NCI-H524 treated with DMSO at 0.1 percent for 48 hours (cell line): ENCODE measurements around the gene MACROH2A1.

Source experiments
- DNase-seq: peaks from one replicate; lab custom pipeline; 2025; lab: John Stamatoyannopoulos, UW

The MACROH2A1 gene

GRCh38 chr5:135397084-135397483, 1.9 kb downstream of the MACROH2A1 start:
- DNase-seq: no peak

DNA sequence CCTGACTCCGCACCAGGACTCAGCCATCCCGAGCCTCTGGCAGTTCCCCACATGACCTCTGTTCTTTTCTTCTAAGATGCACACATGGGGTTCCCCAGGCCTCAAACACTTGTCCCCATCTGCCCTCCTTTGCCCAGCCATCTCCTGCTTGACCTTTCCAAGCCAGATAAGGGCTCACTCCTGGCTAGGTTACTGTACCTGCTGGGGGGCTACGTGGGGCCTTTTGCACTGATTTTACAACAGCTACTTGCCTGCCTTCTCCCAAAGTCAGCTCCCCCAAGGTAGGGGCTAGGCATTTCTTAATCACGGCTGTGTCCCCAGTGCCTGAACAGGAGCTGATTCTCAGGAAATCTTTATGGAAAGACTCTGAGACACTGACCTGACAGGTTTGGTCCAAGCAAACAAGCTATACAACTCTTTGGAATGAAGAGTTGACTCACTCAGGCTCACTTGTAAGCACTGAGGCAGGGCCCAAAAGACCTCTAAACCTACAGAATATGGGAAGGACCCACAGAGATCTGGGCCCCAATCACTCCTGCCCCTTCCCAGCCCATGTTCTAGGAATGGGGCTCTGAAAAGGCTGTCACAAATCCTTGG, 2.5 kb downstream of the MACROH2A1 start:
- no peak for DNase-seq

DNA sequence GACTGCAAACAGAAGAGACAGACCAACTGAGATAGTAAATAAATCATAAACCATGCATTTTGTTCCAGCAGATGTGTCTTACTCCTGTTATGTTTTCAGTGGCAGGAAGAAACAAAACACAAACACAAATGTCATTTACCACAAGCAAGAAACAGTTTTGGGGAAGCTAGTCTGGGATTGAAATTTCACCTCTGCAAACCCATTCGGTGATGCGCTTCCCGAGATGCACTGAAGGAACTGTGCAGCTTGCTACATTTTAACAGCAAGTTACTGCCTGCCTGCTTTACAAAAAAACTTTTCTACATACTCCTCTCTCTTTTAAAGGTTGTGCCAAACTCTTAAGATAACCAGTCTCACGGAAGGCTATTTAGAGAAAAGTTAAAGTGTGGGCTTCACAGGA, 3.2 kb downstream of the MACROH2A1 start:
- DNase-seq: no peak

- no peak for DNase-seq
Measured at GRCh38 chr5:135395451-135395850, 3.6 kb downstream of the MACROH2A1 start.

DNA sequence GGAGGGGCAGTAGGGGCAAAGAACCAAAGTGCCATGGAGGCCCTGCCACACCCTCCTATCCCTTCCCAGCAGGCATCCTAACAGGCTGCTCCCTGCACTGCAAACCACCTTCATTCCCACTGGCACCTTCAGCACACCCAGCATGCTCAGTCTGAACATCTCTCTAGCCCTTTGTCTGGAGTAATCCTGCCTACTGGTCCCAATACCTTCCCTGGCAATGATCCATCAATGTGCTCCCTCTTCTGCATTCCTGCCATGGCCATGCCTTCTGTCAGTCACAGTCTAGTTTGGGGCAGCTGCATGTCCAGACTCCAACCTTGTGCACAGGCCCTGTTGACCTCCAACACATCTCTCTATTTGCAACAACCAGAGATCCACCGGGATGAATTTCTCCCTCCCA, 4.9 kb downstream of the MACROH2A1 start:
- no peak for DNase-seq

DNA sequence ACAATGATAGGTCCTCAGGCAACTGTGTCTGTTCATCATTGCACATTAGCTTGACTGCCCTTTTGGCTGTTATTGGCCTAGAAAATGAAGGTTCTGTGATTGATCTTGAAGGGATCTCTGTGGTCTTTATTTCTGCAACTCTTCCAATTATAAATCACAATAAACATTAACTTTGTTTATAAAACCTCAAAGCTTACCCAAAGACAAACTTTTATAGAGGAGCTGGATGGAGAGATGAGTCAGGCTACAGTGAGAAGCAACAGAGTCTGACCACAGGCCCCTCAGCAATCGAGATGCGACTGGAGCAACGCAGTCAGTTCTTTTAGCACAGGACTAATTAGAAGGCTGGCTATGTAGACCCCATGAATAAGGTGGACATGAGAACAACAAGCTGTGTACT, 5.3 kb downstream of the MACROH2A1 start:
- DNase-seq: no peak

DNA sequence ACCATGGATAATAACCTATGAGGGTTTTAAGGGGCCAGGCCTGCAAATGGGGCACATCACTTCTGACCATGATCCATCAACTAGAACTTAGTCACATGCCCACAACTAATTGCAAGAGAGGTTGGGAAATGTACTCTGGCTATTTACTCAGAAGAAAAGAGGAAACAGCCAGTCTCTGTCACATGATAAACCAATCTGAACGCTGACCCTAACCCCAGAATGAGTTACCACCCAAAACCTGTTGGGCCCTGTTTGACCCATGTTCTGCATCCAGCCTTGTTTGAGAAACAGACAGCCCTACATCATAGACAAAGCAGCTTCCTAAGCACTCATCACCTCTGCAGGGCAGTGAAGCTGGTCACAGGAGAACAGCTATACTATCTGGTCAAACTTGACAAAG, 5.8 kb downstream of the MACROH2A1 start:
- DNase-seq: no peak

DNA sequence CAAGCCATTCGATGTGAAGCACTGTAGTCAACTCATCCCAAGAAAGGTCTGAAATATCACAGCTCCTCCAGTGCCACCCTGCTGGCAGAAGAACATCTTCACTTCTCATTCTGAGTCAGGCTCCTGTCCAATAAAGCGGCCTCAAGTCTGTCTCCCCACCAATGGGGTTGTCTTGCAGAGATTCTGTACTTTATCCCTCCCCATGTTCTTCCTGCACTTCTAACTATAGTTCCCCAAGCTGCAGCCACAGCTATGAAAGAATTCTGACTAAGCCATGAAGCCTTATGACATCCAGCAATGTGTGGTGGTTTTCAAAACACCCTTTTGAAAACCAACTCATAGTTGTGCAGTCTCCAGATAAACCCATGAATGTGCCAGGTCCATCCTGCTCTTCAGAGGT, 6.8 kb downstream of the MACROH2A1 start:
- DNase-seq: no peak

DNA sequence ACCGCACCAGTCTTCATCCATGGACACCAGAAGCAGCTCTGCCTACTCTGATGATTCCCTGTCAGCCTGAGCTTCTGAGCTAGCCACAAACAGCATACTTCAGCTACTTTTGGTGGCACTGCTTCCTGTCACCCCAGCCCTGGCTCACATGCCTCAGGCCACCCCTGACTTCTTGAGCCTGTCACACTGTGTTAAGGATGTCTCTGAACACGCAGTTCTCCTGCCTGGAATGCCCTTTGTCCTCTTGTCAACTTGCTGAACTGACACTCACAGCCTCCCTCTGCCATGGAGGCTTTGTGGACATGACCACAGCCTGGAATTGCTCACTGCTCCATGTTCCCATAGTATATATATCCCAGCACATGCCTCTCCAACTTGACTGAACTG, 7.2 kb downstream of the MACROH2A1 start:
- DNase-seq: no peak

DNA sequence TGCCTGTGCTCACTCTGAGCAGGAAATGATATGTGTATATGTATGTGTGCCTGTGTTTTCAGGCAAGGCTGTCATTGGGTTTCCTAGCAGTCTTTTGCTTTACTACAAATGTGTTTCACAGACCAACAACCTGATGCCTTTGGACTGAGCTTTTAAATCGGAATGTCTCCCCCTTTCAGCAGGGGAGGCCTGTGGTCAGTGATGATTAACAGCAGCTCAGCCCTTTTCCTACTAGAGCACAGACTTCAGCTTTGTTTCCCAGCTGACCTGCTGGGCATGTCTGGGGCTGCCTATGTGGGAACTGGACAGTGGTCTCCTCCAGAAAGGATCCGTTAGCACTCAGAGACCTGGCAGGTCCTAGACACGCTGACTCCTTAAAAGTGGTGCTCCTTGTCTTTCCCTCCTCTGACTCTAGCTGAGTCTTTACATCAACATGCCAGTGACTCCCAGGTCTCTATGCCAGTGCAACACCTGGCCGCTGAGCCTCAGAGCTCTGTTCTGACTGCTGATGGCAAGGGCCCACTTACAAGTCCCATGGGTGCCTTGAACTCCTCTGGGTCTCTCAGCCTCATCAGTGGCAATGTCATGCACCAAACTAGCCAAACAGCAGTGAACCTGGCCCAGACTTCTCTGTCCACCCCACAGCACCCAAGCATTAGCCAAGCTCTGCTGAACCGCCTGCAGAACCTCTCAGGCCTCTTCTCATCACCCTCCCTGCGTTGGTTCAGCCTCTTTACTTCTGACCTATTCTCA, 7.7 kb downstream of the MACROH2A1 start:
- no peak for DNase-seq

GRCh38 chr5:135388860-135389435, 10.1 kb downstream of the MACROH2A1 start:
- DNase-seq: no peak

DNA sequence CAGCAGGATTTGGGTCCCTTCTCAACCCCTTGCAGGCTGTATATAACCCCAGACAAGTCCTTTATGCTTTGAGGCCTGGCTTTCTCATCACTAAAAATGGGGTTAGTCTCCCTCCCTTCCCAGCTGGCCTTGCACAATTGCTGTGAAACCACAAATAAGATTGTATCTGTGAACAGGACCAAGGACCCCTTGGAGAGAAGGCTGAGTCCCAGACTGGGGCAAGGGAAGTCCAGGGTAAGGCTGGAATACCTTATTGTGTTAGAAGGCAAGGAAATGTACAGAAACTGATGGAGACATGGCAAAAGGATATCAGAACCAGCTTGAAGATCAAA, 11.4 kb downstream of the MACROH2A1 start:
- no peak for DNase-seq

DNA sequence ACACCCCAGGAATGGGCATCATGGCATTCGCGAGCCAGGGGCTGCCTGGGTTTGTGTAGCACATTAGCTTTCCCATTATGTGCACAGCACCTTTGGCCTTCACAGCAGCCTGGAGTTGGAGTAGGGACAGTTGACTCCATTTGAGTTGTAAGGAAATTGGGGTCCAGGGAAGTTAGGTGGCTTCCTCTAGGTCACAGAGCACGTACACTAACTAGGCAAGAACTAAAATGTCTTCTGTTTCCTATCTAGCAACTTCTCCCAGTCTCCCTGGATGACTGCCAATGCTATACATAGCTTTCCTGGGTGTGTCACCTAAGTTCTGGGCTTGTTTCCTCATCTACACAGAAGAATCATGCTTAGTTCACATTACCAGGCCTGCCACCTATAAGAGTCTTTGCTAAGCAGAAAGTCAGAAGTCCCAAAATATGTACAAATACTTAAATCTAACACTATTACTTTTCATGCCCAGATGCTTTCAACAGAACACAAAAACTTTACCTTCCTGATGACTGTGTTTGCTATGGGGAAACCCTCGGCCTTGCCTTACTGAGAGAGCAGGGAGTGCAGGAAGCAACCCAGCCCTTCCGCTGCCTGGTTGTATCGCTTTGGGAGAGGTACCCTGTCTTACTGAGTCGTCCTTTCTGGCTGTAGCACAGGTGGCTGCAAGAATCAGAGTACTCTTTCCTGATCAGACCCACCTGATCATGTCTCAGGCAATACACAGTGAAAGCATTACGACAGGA, 12.0 kb downstream of the MACROH2A1 start:
- DNase-seq: no peak

GRCh38 chr5:135386096-135386495, 12.9 kb downstream of the MACROH2A1 start:
- DNase-seq: no peak

DNA sequence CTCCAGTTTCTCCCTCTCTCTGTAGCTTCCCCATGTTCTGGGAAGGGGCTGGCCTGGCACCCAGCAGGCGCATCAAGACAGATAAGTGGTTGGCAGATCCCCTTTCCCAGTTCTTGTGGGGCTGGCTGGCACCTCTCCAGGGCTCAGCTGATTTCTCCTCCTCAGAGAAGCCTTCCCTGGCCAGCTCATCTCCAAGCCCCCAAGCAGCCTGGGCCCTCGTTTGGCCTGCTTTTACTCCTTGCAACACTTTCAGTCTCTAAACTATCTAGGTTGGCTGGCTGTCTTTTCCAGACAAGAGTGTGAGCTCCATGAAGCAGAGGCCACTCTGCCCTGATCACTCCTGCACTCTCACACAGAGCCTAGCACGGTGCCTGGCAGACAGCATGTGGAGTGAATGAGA, 13.5 kb downstream of the MACROH2A1 start:
- no peak for DNase-seq

DNA sequence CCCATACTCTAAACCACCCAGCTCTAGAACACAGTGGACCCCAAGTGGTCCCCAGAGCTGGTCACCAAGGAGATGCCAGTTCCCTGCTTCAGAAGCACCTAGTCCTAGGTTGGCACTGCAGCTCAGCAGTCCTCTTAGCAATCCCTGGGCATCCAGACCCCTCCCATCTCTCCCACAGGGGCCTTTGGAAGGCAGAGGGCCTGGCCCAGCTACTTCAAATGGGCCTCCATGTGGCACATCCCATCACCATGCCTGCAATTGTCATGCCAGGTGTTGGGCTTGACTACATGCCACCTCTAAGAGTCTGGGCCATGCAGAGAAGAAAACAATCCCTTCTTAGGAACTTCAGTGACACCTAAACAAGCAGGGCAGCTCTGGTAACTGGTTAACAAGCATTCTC, 14.1 kb downstream of the MACROH2A1 start:
- no peak for DNase-seq

DNA sequence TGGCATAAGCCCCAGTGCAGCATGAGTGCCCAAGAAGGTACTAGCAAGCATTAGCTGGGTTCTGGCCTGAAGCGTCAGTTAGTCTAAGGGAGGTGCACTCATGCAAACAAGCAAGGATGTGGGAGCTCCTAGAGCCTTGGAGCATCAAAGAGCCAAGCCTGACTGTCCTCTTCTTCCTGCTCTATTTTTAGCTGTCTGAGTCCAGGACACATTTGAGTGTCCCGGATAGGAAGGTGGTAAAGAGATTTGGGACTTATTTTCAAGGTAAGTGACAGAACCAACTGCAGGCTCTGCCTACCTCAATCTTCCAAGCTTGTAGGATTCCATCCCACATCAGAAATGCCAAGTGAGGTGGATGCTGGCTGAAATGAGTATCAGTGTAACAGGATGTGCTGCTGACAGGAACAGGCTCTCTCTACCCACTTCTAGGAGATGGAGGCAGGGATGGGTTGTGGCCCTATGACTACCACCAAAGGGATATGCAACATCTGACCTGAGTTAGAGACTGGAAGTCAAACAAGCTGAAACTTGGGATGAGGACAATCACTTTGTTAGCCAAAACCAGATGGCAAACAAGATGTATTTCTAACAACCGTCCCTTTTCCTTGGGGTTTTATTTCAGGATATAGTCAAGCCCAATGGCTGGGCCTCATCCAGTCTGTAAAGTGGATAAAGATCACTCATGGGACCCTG, 15.1 kb downstream of the MACROH2A1 start:
- no peak for DNase-seq

DNA sequence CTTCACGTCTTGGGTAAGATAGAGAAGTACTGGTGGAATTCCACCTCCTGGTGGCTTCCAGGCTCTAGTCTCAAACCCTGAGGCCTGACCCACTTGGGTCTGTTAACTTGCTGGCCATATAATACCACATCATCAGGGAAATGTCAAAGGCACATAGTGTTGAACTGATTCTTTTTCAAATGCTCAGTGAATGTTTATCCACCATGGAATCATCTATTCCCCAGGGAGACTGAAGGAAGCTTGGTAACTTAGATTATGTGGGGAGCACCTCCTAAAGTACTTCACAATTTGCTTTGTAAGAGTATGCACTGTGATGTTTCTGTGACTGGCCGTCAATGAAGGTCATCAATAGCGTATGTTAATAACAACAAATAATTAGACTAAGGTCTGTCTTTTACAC, 16.1 kb downstream of the MACROH2A1 start:
- no peak for DNase-seq

DNA sequence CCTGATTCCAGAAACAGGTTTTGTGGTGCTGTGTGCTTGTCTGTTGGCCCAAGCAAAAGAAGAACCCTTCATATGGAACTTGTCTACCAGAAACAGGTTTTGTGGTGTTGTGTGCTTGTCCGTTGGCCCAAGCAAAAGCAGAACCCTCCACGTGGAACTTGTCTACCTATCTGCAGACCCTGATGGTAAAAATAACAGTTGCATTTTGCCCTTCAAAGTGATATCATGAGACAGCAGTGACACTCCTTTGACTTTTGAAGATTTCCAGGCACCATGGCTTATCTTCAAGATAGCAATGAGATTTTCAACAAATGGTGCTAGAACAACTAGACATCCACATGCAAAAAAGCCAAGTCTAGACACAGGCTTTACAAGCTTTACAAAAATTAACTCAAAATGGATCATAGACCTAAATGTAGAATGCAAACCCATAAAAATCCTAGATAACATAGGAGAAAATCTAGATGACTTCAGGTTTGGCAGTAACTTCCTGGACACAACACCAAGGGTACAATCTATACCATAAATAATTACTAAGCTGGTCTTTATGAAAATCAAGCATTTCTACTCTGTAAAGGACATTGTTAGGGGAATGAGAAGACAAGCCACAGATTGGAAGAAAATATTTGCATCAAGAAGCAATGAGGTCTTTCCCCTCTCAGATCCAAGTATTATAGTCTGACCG, 16.8 kb downstream of the MACROH2A1 start:
- DNase-seq: no peak

- DNase-seq: no peak
Measured at GRCh38 chr5:135379046-135379654, 19.9 kb downstream of the MACROH2A1 start.
